ENCODE results near the gene POTEF. TPM values are rescaled to one million over a fixed set of nuclear protein-coding genes. Genes with fewer than 3 reads are reported as not detected.
"Not testable (repeated sequence)": the region's sequence is repeated elsewhere in the genome, so short reads cannot be mapped to it uniquely, and the experiment has no call there.

Gene POTEF
- polyA plus RNA-seq, 1 donor = not detected

- not testable (repeated sequence) for H3K9me3 ChIP-seq (ENCODE audit: control insufficient read depth, low read depth, low read length); H3K27ac ChIP-seq (ENCODE audit: low read length); DNase-seq; H3K36me3 ChIP-seq (ENCODE audit: control insufficient read depth, insufficient read depth, low read length); H3K4me3 ChIP-seq (ENCODE audit: low read length); H3K4me1 ChIP-seq (ENCODE audit: control insufficient read depth, insufficient read depth, low read length)
- no CpG with 5 or more reads among the region's 6 CpGs for WGBS (ENCODE audit: insufficient coverage, low lambda C conversion rate)
- peaks cover 13% of the 10 kb centered on the region for H3K27me3 ChIP-seq (ENCODE audit: control insufficient read depth, insufficient read depth, low read length)
Observed at GRCh38 chr2:130141002-130141401, 12.0 kb upstream of the POTEF start.

- H3K27ac ChIP-seq (ENCODE audit: low read length); H3K4me3 ChIP-seq (ENCODE audit: low read length); H3K36me3 ChIP-seq (ENCODE audit: control insufficient read depth, insufficient read depth, low read length); H3K27me3 ChIP-seq (ENCODE audit: control insufficient read depth, insufficient read depth, low read length); H3K9me3 ChIP-seq (ENCODE audit: control insufficient read depth, low read depth, low read length); H3K4me1 ChIP-seq (ENCODE audit: control insufficient read depth, insufficient read depth, low read length); DNase-seq: not testable (repeated sequence)
- WGBS (ENCODE audit: insufficient coverage, low lambda C conversion rate) = no CpG with 5 or more reads among the region's 7 CpGs
Observed at GRCh38 chr2:130140516-130140915, 11.5 kb upstream of the POTEF start.

GRCh38 chr2:130139331-130140280 is 10.6 kb upstream of the POTEF start:
- H3K27me3 ChIP-seq (ENCODE audit: control insufficient read depth, insufficient read depth, low read length); H3K4me1 ChIP-seq (ENCODE audit: control insufficient read depth, insufficient read depth, low read length); H3K4me3 ChIP-seq (ENCODE audit: low read length); H3K36me3 ChIP-seq (ENCODE audit: control insufficient read depth, insufficient read depth, low read length); H3K9me3 ChIP-seq (ENCODE audit: control insufficient read depth, low read depth, low read length); H3K27ac ChIP-seq (ENCODE audit: low read length); DNase-seq: not testable (repeated sequence)
- WGBS (ENCODE audit: insufficient coverage, low lambda C conversion rate) = no CpG with 5 or more reads among the region's 30 CpGs

GRCh38 chr2:130138841-130139251 is 9.8 kb upstream of the POTEF start:
- not testable (repeated sequence) for H3K4me3 ChIP-seq (ENCODE audit: low read length); H3K36me3 ChIP-seq (ENCODE audit: control insufficient read depth, insufficient read depth, low read length); H3K27ac ChIP-seq (ENCODE audit: low read length); H3K4me1 ChIP-seq (ENCODE audit: control insufficient read depth, insufficient read depth, low read length); H3K27me3 ChIP-seq (ENCODE audit: control insufficient read depth, insufficient read depth, low read length); DNase-seq; H3K9me3 ChIP-seq (ENCODE audit: control insufficient read depth, low read depth, low read length)
- no CpG with 5 or more reads among the region's 15 CpGs for WGBS (ENCODE audit: insufficient coverage, low lambda C conversion rate)

- not testable (repeated sequence) for H3K27ac ChIP-seq (ENCODE audit: low read length); DNase-seq; H3K4me1 ChIP-seq (ENCODE audit: control insufficient read depth, insufficient read depth, low read length); H3K4me3 ChIP-seq (ENCODE audit: low read length); H3K36me3 ChIP-seq (ENCODE audit: control insufficient read depth, insufficient read depth, low read length); H3K9me3 ChIP-seq (ENCODE audit: control insufficient read depth, low read depth, low read length); H3K27me3 ChIP-seq (ENCODE audit: control insufficient read depth, insufficient read depth, low read length)
- no CpG with 5 or more reads among the region's 13 CpGs for WGBS (ENCODE audit: insufficient coverage, low lambda C conversion rate)
Observed at GRCh38 chr2:130138326-130138725, 9.3 kb upstream of the POTEF start.

- not testable (repeated sequence) for H3K27me3 ChIP-seq (ENCODE audit: control insufficient read depth, insufficient read depth, low read length); H3K27ac ChIP-seq (ENCODE audit: low read length); DNase-seq; H3K4me1 ChIP-seq (ENCODE audit: control insufficient read depth, insufficient read depth, low read length); H3K4me3 ChIP-seq (ENCODE audit: low read length); H3K9me3 ChIP-seq (ENCODE audit: control insufficient read depth, low read depth, low read length); H3K36me3 ChIP-seq (ENCODE audit: control insufficient read depth, insufficient read depth, low read length)
- WGBS (ENCODE audit: insufficient coverage, low lambda C conversion rate) = no CpG with 5 or more reads among the region's 5 CpGs
Observed at GRCh38 chr2:130137118-130137517, 8.1 kb upstream of the POTEF start.

- H3K36me3 ChIP-seq (ENCODE audit: control insufficient read depth, insufficient read depth, low read length); H3K4me3 ChIP-seq (ENCODE audit: low read length); H3K27ac ChIP-seq (ENCODE audit: low read length); DNase-seq; H3K9me3 ChIP-seq (ENCODE audit: control insufficient read depth, low read depth, low read length); H3K27me3 ChIP-seq (ENCODE audit: control insufficient read depth, insufficient read depth, low read length); H3K4me1 ChIP-seq (ENCODE audit: control insufficient read depth, insufficient read depth, low read length): not testable (repeated sequence)
- WGBS (ENCODE audit: insufficient coverage, low lambda C conversion rate) = no CpG with 5 or more reads among the region's 10 CpGs
Observed at GRCh38 chr2:130136546-130136945, 7.5 kb upstream of the POTEF start.

GRCh38 chr2:130135692-130136541 is 6.9 kb upstream of the POTEF start:
- no peaks in the 10 kb centered on the region for H3K4me1 ChIP-seq (ENCODE audit: control insufficient read depth, insufficient read depth, low read length)
- H3K4me3 ChIP-seq (ENCODE audit: low read length) = no peak overlapping the region
- DNase-seq = no peak
- no CpG with 5 or more reads among the region's 15 CpGs for WGBS (ENCODE audit: insufficient coverage, low lambda C conversion rate)
- no peaks in the 10 kb centered on the region for H3K9me3 ChIP-seq (ENCODE audit: control insufficient read depth, low read depth, low read length)
- no peak overlapping the region for H3K27ac ChIP-seq (ENCODE audit: low read length)
- no peaks in the 10 kb centered on the region for H3K27me3 ChIP-seq (ENCODE audit: control insufficient read depth, insufficient read depth, low read length)
- H3K36me3 ChIP-seq (ENCODE audit: control insufficient read depth, insufficient read depth, low read length) = no peaks in the 10 kb centered on the region

- WGBS (ENCODE audit: insufficient coverage, low lambda C conversion rate) = no CpG with 5 or more reads among the region's 14 CpGs
Observed at GRCh38 chr2:130128464-130128863, 558 bp downstream of the POTEF start.

GRCh38 chr2:130127726-130128125 is 1.3 kb downstream of the POTEF start:
- H3K27me3 ChIP-seq (ENCODE audit: control insufficient read depth, insufficient read depth, low read length); H3K36me3 ChIP-seq (ENCODE audit: control insufficient read depth, insufficient read depth, low read length); H3K9me3 ChIP-seq (ENCODE audit: control insufficient read depth, low read depth, low read length); DNase-seq; H3K27ac ChIP-seq (ENCODE audit: low read length); H3K4me1 ChIP-seq (ENCODE audit: control insufficient read depth, insufficient read depth, low read length); H3K4me3 ChIP-seq (ENCODE audit: low read length): not testable (repeated sequence)
- WGBS (ENCODE audit: insufficient coverage, low lambda C conversion rate) = no CpG with 5 or more reads among the region's 9 CpGs

More at GRCh38 chr2:130128464-130128863, 558 bp downstream of the POTEF start:
- H3K9me3 ChIP-seq (ENCODE audit: control insufficient read depth, low read depth, low read length); H3K36me3 ChIP-seq (ENCODE audit: control insufficient read depth, insufficient read depth, low read length); H3K4me3 ChIP-seq (ENCODE audit: low read length); DNase-seq; H3K27me3 ChIP-seq (ENCODE audit: control insufficient read depth, insufficient read depth, low read length); H3K4me1 ChIP-seq (ENCODE audit: control insufficient read depth, insufficient read depth, low read length); H3K27ac ChIP-seq (ENCODE audit: low read length): not testable (repeated sequence)

All from large intestine (tissue), 3 donors.